ENCODE measurements around the gene ARL15.

ARL15 gene

DNA sequence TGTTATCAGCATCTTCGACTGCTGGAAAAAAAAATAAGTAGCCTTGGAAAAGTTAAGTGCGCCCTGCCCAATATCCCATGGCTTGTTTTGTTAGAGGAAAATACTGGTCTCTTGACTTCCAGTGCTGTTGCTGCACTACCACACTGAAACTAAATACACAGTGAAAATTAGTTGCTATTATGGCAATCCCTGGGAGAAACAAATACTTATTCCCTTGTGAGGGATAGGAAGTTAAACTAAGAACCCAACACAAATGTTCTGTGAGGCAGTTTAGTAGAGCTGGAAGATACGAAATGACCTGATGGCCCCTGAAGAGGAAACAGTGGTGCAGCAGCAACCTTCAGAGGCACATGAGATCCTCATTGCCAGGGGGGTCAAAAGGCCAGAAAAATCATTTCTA is 164.0 kb downstream of the ARL15 start:
- DNase-seq: no peak

DNA sequence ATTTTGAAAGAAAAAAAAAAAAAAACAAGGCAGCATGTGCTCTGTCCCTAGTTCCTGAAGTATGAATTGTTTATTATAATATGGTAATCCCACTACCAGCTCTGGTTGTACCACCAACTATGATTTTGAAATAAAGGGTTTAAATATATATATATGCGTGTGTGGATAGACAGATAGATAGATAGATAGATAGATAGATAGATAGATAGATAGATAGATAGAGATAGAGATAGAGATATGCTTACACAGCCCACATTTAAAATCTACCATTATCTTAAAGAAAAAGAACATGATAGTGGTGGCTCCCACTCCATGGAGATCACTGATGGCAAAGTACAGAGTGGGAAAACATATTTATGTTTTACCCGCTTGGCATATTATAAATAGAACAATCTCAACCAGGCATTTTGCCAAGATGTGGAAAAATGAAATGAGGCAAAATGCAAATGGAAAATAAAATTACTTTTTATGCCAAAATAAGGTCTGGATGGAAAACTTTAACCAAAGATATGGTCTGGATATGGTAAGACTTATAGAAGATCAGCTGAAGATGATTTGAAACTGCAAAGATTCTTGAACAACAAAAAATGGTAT is 170.0 kb downstream of the ARL15 start:
- no peak for DNase-seq

DNA sequence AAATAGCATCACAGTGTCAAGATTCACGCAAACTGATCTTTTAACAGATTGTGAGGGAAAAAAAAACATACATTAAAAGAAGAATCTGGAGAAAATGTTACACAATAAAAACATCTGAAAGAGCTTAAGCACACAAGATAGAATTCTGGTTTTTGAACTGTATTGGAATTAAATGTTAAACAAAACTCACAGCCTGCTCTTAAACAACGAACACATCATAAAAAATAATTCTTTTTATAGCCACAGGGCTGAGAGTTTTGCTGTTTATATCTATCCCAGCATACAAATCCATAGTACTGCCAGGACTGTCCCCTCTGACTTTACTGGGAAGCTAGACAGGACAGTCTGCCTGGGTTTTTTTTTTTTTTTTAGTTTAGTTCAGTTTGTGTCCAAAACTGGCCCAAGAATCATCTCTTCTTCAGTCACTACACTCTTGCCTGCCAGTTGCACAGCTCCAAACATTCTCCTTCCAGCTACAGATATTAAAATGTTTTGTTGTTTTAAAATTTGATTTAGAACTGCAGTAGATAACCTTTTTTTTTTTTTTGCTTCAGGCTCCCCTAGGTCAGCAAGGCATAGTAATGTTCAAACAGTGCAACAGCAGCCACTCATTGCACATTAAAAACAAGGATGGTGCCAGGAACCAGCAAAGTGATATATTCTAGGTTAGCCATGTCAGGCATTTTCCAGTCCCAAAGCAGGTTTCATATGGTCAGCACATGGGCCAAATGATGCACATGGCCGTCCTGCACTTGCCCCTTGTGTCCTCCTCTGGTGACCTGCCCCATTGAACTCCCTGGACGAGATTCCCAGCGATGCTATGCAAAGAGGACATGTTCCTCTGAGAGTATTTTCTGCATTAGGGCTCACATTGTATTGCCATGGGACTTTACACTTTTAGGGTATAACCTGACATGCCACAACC is 173.6 kb downstream of the ARL15 start:
- DNase-seq: no peak

DNA sequence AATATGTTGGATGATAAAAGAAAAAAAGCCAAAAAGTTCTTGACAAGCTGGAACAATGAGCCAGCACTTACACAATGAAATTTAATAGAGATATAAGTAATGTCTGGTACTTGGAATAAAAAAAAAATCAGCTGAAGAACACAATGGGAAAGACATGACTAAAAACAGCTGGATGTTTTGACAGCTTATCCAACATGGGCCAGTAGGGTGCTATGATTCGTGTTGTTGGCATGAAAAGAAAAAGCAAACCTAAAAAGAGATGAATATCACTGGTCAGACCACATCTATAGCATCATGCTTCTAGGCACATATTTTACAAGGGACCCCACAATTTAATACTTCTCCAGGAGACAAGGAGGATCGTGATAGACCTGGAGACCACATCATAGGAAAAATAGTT is 175.3 kb downstream of the ARL15 start:
- DNase-seq: no peak

DNA sequence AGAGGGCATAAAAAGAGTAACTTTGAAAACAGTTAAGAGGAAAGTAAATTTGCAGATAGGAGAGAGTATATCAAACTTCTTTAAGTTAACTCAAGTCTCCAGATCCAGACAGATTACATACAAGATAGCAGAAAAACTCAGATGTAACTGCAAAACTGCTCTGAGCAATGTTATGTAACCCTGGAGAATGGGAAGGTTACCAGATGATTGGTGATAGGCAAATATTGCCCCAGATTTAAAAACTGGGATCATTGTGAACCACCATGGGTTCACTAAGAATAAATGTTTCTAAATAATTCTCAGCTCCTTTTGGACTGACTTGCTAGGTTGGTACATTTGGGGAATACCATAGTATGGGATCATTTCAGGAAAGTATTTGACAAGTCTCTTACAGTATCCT is 176.5 kb downstream of the ARL15 start:
- no peak for DNase-seq

DNA sequence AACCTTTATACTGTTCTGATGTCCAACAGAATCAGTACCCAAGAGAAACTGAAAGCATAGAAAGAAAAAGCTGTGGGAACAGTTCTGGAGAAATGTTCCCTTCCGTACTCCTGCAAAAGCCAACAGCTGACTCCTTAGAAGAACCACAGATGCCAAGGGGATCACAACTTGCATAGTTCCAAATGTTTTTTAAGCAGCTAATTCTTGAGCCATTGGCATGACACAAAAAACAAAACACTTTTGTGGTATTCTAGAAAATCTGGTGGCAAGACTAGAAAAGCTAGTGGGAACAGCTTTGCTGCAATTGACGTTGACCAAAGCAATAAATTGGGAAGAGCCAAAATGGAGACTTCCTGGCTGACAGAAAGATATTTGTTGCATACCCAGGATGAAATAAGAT is 189.9 kb downstream of the ARL15 start:
- DNase-seq: no peak

DNA sequence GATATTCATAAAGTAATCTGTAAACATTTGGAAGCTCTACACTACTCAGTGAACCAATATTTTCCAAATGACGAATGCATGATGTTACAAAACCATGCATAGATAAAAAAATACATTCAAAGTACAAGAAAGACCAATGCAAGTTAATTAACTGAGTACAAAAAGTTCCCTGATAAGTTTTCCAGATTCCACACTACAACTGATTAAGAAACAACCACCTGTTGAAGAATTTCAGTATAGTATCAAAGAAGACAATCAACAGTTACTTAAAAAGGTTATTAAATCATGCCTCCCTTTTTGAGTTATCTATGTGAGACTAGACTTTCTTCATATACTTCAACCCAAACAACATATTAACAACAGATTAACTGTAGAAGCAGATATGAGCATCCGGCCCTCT is 192.4 kb downstream of the ARL15 start:
- no peak for DNase-seq

DNA sequence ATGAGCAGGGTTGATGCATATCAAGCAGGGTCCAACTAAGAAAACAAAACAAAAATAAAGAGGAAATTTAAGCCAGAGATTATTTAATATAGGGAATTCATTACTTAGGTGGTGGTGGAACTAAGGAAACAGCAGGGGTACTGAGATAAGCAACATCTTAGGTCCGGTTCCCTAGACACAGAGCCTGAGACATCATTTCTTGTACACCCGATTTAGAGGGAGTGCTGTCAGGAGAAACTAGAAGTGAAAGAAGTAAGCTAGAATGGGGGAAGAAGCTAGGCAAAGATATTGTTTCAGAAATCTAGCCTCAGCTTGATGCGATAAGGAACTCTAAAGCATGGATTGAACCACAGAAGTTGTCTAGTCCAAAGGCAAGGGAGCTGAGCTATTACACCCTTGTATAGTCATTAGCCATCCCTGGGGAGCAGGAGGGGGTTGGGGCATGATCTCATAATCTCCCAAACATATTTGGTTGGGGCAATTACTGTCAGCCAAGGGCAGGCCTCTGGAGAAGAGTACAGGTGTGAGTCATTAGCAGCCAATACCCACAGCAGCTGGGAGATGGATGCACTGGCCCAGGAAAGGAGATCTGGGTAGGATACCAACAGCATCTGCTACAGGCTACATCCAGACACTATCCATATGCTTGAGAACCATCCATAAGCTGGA is 194.5 kb downstream of the ARL15 start:
- DNase-seq: no peak

DNA sequence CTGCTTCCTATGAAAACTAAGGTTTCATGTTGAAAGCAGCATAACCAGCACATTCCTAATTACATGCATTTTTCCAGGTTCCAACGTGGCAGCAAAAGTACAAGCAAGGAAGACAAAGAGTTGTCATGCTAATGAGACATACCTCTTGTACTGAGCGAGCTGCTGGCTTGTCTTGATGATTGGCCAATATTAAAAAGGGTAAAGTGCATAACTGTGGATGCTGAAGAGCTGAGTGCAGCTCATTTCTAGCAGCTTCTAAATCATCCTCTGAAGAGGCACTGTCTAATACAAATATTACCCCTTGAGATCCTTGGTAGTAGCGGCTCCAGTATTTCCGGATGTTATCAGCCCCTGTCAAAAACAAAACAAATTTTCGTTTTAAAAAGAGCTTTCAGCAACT is 197.3 kb downstream of the ARL15 start:
- no peak for DNase-seq

DNA sequence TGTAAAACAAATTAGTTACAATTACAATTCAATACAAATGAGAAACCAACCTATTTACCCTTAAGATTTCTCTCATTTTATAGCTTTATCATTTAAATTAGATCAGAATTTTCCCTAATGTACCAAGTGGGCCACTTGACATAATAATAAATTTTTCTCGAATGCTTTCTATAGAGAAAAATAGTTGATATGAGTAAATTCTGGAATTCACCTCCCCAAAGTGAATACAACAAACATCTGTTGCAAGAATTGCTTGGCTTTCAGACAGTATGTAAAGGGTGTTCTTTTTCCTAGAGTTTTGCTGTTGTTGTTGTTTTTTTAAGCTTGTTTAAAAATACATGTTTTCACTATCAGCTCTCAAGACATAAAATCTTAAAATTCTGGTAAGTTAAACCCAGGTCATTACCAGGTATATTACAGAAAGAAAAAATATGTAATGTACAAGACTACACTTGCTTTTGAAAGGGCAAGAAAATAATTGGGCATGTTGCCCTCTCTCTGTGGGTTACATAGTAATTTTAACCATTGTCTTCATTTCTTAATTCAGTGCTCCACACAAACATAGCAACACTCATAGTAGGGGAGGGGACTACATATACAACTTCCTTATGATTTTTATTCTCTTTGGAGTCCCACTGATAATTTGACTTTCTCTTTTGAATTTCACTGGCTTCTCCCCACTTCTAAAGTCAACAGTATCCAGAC is 200.6 kb downstream of the ARL15 start:
- DNase-seq: no peak

DNA sequence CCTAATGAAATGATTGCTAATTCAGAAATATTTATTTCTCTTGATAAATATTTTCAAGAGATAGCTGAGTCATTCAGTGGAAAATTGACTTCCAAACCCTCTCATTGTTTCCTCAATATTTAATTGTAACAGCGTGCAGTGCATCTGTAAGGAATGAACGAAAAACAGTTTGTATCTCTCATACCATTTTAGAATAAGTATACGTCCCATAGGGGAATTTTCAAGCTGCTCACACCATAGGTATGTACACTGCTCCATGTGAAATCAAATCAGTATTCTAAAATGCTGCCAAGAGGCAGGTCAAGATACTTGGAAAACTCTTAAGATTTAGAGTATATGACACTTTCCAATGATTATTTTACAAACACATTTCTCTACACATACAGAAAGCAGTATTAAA is 202.2 kb downstream of the ARL15 start:
- DNase-seq: no peak

DNA sequence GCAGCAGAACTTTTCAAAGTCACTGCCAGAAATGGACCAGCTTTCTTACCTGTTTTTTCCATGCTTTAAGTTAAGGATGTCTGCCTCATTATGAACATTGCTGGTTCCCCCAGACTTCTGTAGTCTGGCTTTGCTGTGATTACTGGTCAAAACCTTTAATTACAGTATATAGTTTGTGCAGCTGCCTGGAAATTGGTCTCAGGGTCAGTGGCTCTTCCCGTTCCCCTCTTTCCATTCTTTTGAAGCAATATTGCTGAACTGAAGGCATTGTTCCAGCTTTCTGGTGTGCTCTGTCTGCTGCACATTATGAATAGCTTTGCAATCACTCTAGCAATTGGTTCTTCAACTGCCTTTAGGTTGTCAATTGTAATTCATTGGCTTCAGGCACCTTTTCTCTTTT is 206.5 kb downstream of the ARL15 start:
- no peak for DNase-seq

DNA sequence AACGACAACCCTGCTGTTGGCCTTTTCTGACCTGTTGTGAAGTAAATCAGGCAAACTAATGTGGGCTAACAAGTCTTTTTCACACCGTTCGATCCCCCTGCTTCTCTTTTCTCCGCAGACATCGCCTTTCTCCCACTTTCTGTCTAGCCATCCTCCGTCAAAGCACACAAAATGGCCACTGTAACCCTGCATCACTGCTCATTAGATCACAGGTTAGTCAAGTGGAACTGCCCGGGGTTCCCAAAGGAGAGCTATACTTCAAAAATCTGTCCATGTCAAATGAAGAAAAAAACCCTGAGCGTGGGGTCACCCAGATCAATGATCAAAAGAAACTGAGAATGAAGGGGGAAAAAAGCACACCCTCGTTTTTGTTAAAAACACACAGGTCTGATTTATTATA is 212.1 kb downstream of the ARL15 start:
- no peak for DNase-seq

DNA sequence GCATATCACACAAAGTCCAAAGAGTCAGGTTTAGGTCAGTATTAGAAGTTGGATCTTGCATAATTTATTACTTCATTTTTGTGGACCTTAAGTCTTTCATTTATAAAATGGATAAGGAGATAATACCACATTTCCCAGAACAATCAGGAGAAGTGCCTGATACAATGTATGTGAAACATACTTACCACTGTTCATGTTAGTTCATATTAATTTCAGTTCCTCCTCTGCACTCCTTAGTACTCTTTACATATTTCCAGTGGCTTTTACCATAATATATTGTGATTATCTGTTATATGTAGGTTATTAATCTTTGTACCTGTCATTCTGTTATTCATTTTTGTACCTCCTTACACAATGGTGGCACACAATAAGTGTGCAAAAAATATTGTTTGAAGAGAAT is 214.4 kb downstream of the ARL15 start:
- DNase-seq: no peak

DNA sequence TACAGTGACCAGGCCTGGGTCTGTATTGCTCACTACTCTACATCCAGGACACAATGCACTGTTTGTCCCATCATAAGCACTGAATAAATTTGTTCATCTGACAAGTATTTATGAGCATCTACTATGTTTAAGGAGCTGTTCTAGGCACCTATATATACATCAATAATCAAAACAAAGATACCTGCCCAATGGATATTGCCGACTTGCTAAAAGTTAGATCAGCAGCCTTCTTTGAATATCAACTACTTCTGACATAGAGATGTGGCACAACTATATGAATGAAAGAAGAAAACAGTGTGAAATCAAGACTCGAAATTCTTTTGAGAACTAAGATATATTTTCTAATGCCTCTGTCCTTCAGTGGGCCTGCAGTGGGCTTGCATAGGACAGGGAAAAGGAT is 215.7 kb downstream of the ARL15 start:
- DNase-seq: no peak

DNA sequence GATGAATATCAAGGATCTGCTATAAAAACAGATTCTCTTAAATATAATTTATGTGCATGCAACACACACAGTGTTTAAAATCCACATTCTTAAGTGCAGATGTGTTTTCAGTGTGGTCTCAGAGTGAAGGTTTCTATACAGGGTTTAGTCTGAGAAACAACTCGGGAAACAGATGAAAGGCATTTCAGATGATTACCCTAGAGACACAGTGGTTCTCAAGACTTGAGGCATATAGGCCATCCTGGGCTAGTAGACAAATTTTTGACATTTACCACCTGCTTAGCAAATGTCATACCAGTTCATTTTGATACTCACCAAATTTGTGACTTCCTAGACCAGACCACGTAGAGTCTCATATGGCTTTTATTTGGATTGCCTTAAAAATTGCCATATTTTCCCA is 216.5 kb downstream of the ARL15 start:
- DNase-seq: no peak

DNA sequence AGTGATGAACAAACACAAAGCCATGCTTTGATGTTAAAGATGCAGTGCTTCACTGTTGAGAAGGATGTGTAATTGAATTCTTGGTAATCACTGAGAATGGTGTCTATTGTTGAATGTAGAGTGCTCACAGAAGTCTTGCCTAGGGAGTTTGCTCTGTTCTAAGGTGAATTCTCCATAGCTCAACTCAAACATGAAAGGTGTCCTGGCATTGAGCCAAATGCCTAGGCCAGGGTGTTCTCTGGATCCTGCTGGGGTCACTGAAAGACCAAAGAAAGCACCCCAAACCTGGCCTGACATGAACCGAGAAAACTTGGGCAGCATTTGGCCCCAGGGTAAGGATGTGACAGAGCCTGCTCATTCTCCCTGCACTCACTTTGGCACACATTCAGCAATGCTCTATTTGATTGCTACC is 217.3 kb downstream of the ARL15 start:
- DNase-seq: no peak

DNA sequence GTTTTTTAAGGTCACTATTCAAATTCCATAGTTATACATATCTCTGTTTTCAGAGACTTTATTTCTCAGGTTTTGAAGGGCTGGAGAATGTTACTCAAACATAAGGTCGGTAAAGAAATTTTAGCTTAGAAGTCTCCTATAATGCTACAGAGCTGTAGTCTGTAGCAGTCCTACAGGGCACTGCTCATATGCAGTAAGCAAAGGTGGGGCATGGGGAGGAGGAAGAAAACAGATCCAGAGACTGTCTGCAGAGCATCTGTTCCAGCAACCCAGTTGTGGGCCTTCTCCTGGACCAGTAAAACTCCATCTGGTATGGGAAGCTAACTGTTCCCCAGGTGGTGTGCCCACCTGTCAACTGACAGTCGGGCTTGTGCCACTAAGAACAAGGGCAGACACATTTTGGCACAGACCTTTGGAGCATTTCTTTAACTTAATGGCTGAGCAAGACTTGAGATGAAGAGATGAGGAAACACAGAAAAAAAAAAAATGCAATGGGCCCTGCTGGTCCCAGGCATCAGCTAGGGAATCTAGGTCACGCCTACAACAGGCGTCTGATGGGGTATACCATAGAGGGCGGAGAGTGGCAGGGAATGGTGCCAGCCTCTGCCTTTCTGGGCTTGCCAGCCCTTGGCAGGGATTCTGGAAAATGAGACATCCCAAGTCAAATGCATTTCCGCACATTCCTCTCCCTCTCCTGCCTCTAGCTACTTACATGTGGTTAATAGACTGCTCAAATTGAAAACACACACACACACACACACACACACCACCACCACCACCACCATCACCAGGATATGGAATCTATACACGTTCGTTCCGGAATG is 218.9 kb downstream of the ARL15 start:
- DNase-seq: no peak

DNA sequence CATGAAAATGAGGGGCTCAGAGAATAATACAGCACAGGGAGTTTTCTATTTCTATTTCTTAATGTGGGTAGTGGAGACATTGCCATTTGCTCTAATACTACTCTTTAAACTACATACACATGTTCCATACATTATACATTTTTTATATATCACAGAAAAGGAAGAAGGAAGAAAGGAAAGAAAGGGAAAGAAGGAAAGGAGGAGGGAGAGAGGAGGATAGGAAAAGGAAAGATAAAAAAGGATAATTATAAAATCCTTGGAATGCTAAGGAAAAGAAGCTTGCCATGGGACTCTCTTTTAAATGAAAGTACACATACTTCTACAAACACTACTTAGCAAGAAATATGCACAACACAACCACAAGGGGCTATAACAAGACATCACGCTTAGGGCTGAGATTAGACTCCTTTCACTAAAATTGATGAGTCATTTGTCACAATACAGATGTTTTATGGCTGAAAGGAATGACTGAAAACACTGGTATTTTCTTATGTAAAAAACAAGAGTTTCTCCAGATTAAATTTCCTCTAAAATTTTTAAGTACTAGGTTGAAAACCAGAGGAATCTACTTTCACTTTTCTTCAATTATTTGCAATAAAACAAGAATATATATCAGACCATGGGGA is 219.8 kb downstream of the ARL15 start:
- DNase-seq: no peak

DNA sequence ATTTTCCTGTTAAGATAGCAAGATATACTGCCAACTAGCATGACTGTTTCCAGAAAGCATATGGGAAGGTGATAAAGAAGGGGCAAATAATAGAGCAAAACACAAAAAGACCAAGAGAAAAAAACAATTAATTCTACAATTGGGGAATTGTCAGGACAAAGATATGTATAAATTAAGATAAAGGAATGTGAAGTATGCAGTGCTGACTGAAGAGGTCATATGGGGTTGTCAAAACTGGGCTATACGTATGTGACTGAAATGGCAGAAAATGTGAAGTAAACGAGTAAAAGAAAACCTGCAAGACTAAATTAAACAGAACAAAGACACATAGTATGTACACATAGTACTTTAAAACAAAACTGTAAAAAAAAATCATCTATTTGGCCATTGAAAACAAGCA is 222.3 kb downstream of the ARL15 start:
- no peak for DNase-seq

DNA sequence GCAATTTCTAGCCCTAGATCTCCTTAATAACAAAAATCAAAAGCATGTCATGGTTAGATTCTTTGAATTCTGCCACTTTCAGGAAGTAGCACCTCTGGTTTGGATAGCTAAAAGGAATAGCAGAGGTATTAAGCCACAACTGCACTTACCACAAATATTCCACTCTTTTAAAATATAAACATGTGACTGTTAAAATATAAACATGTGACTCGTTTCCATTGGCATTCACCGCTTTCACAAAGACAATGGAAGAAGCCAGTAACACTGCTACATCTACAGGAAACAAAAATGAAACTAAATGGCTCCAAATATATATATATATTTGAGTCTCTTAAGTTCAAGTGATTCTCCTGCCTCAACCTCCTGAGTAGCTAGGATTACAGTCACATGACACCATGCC is 222.9 kb downstream of the ARL15 start:
- DNase-seq: no peak

DNA sequence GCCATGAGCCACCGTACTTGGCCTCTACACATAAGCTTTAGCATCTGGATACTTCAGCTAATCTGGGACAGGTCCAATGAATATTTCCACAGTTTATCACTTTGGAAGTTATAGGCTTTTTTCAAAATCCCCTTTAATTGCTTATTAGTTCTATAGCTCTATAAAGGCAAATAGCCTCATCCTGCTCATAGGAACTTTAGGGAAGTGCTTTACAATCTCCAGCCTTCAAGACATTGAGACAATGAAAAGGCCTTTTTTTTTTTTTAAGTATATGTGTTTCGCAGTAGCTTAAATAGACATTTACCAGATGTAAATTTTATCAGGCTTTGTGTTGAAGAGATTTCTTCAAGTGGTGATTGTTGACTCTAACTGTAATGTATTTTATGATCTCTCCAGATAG is 224.2 kb downstream of the ARL15 start:
- DNase-seq: no peak

All from CD4-positive, alpha-beta T cell treated with Interleukin-15 for 1 hour (primary cell).